Measurements from ENCODE around the gene UBL3. TPM values are rescaled to one million over a fixed set of nuclear protein-coding genes. Genes with fewer than 3 reads are reported as not detected.

The UBL3 gene
- total and polyA plus RNA-seq, 2 of the 8 experiments (the other 6 are each of a cell fraction or from before 2014, with no cell fraction given), result 5.3 to 16.1 TPM

DNA sequence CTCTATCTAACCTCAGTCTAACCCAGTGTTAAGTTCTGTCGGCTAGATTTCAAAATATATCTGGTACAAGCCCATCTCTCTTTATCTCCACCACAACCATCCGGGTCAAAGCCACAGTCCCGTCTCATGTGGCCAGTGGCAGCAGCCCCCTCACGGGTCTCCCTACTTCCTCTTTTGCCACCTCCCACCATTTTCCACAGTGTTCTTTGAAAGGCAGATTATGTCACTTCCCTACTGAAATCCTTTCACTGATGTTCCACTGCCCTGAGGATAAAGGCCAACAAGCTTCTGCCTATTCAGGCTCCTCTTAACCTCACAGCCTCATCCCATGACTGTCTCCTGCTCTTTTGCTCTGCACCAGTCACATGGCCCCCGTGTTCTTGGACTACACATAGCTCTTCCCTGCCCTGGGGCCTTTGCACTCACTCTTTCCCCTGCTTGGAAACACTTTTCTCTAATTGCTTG is 117.2 kb downstream of the UBL3 start (continued):
- TF ChIP-seq, protein P1, sequence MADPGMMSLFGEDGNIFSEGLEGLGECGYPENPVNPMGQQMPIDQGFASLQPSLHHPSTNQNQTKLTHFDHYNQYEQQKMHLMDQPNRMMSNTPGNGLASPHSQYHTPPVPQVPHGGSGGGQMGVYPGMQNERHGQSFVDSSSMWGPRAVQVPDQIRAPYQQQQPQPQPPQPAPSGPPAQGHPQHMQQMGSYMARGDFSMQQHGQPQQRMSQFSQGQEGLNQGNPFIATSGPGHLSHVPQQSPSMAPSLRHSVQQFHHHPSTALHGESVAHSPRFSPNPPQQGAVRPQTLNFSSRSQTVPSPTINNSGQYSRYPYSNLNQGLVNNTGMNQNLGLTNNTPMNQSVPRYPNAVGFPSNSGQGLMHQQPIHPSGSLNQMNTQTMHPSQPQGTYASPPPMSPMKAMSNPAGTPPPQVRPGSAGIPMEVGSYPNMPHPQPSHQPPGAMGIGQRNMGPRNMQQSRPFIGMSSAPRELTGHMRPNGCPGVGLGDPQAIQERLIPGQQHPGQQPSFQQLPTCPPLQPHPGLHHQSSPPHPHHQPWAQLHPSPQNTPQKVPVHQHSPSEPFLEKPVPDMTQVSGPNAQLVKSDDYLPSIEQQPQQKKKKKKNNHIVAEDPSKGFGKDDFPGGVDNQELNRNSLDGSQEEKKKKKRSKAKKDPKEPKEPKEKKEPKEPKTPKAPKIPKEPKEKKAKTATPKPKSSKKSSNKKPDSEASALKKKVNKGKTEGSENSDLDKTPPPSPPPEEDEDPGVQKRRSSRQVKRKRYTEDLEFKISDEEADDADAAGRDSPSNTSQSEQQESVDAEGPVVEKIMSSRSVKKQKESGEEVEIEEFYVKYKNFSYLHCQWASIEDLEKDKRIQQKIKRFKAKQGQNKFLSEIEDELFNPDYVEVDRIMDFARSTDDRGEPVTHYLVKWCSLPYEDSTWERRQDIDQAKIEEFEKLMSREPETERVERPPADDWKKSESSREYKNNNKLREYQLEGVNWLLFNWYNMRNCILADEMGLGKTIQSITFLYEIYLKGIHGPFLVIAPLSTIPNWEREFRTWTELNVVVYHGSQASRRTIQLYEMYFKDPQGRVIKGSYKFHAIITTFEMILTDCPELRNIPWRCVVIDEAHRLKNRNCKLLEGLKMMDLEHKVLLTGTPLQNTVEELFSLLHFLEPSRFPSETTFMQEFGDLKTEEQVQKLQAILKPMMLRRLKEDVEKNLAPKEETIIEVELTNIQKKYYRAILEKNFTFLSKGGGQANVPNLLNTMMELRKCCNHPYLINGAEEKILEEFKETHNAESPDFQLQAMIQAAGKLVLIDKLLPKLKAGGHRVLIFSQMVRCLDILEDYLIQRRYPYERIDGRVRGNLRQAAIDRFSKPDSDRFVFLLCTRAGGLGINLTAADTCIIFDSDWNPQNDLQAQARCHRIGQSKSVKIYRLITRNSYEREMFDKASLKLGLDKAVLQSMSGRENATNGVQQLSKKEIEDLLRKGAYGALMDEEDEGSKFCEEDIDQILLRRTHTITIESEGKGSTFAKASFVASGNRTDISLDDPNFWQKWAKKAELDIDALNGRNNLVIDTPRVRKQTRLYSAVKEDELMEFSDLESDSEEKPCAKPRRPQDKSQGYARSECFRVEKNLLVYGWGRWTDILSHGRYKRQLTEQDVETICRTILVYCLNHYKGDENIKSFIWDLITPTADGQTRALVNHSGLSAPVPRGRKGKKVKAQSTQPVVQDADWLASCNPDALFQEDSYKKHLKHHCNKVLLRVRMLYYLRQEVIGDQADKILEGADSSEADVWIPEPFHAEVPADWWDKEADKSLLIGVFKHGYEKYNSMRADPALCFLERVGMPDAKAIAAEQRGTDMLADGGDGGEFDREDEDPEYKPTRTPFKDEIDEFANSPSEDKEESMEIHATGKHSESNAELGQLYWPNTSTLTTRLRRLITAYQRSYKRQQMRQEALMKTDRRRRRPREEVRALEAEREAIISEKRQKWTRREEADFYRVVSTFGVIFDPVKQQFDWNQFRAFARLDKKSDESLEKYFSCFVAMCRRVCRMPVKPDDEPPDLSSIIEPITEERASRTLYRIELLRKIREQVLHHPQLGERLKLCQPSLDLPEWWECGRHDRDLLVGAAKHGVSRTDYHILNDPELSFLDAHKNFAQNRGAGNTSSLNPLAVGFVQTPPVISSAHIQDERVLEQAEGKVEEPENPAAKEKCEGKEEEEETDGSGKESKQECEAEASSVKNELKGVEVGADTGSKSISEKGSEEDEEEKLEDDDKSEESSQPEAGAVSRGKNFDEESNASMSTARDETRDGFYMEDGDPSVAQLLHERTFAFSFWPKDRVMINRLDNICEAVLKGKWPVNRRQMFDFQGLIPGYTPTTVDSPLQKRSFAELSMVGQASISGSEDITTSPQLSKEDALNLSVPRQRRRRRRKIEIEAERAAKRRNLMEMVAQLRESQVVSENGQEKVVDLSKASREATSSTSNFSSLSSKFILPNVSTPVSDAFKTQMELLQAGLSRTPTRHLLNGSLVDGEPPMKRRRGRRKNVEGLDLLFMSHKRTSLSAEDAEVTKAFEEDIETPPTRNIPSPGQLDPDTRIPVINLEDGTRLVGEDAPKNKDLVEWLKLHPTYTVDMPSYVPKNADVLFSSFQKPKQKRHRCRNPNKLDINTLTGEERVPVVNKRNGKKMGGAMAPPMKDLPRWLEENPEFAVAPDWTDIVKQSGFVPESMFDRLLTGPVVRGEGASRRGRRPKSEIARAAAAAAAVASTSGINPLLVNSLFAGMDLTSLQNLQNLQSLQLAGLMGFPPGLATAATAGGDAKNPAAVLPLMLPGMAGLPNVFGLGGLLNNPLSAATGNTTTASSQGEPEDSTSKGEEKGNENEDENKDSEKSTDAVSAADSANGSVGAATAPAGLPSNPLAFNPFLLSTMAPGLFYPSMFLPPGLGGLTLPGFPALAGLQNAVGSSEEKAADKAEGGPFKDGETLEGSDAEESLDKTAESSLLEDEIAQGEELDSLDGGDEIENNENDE (IDR thresholded peaks at IDR 0.05; ENCODE audit: insufficient replicate concordance, low read length), result no peak
- TF ChIP-seq SP2 (IDR thresholded peaks at IDR 0.05; ENCODE audit: low read length), result no peak
- no peak for TF ChIP-seq ZNF274 (IDR thresholded peaks at IDR 0.05; ENCODE audit: borderline replicate concordance, extremely low read depth, low read length)
- TF ChIP-seq, protein P2, sequence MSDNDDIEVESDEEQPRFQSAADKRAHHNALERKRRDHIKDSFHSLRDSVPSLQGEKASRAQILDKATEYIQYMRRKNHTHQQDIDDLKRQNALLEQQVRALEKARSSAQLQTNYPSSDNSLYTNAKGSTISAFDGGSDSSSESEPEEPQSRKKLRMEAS (IDR thresholded peaks at IDR 0.05), result no peak
- TF ChIP-seq GTF2F1 (IDR thresholded peaks at IDR 0.05; ENCODE audit: borderline replicate concordance, low read depth, low read length), result no peak
- TF ChIP-seq FOSL1 (IDR thresholded peaks at IDR 0.05; ENCODE audit: insufficient read depth, low read depth, low read length), result no peak
- TF ChIP-seq CHD2 (IDR thresholded peaks at IDR 0.05; ENCODE audit: low read length), result no peak
